Ovary (tissue), 3 donors: ENCODE measurements around the gene CAMTA1.

Source experiments
- CTCF ChIP-seq, 3 donors: fragments of 450-650 bp in 2 of 3; fragments of 200-600 bp in 1 of 3; IDR thresholded peaks; one replicate each; pipeline versions ENCODE4 v1.5.1 to v1.8.0; 2016 to 2022; ENCODE audit warnings: antibody characterized with exemption in 3 of 3, mild to moderate bottlenecking in 1 of 3
- EP300 ChIP-seq: sonication (generic); formaldehyde crosslinking; IDR thresholded peaks from one replicate; pipeline ENCODE4 v1.6.1; 2017; ENCODE audit warnings: antibody characterized with exemption
- POLR2A ChIP-seq: fragments of 450-650 bp; IDR thresholded peaks from one replicate; pipeline ENCODE4 v1.6.1; 2017; ENCODE audit warnings: antibody characterized with exemption, mild to moderate bottlenecking, moderate library complexity
- donor health status: DM: no; HTN: no; CAD: no.

DNA sequence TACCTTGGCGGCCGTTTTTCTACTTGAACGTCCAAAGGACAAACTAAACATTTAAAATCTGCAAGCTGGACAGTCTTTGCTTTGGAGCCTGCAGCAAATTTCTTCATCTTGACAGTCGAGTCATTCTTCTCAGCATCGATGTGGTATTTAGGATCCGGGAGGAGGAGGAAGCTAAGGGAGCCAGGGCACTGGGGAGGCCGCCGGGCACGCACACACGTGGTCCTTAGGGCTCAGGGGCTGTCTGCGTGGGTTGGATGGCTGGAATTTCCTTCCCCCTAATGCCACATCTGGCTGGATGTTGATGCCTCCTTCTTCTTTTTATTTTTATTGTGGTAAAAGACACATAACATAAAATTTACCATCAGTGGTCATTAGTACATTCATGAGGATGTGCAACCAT, 300.9 kb downstream of the CAMTA1 start:
- TF ChIP-seq CTCF (IDR thresholded peaks at IDR 0.05) (no peak), POLR2A (no peak), EP300 (no peak)
